HG03064 (cell line): Measurements from ENCODE around the gene AP4M1.

Experiments used
- ATAC-seq: cut with Tn5 transposase; IDR thresholded peaks from one replicate; pipeline ENCODE4 v1.9.1; 2021; ENCODE audit warnings: low read depth; ENCODE audit not compliant: unreplicated experiment

Gene AP4M1

GRCh38 chr7:100101016-100101862, at the start of gene AP4M1, which contains the start of gene MCM7:
TSS of gene AP4M1 (plus strand) at chr7:100101643. CDS start at chr7:100101715, 72 bp downstream.
TSS of gene MCM7 (minus strand) at chr7:100101397. CDS start at chr7:100101294, 103 bp downstream.
- ATAC-seq = peak; percentile 68

GRCh38 chr7:100053215-100053614, 48.2 kb upstream of the AP4M1 start:
- no peak for ATAC-seq

GRCh38 chr7:100057006-100057405, 44.4 kb upstream of the AP4M1 start:
- no peak for ATAC-seq

- ATAC-seq = no peak
Measured at GRCh38 chr7:100059251-100059739, 42.1 kb upstream of the AP4M1 start.

GRCh38 chr7:100061518-100062193, 39.8 kb upstream of the AP4M1 start:
- no peak for ATAC-seq

GRCh38 chr7:100063376-100063775, 38.1 kb upstream of the AP4M1 start:
- ATAC-seq = no peak

GRCh38 chr7:100064162-100064561, 37.3 kb upstream of the AP4M1 start:
- no peak for ATAC-seq

- ATAC-seq = no peak
Measured at GRCh38 chr7:100065452-100066186, 35.8 kb upstream of the AP4M1 start.

- no peak for ATAC-seq
Measured at GRCh38 chr7:100066953-100067352, 34.5 kb upstream of the AP4M1 start.

GRCh38 chr7:100069991-100070390, 31.5 kb upstream of the AP4M1 start:
- no peak for ATAC-seq

- ATAC-seq = no peak
Measured at GRCh38 chr7:100071018-100071723, 30.3 kb upstream of the AP4M1 start.

GRCh38 chr7:100072462-100072861, 29.0 kb upstream of the AP4M1 start:
- ATAC-seq = no peak

GRCh38 chr7:100074841-100075240, 26.6 kb upstream of the AP4M1 start:
- ATAC-seq = no peak

GRCh38 chr7:100075418-100075817, 26.0 kb upstream of the AP4M1 start:
- ATAC-seq = no peak

- no peak for ATAC-seq
Measured at GRCh38 chr7:100077205-100077604, 24.2 kb upstream of the AP4M1 start.

- ATAC-seq = no peak
Measured at GRCh38 chr7:100079024-100079560, 22.4 kb upstream of the AP4M1 start.

GRCh38 chr7:100080907-100081534, 20.4 kb upstream of the AP4M1 start:
- peak; percentile 5 for ATAC-seq

GRCh38 chr7:100081535-100082102, 19.8 kb upstream of the AP4M1 start, which contains the start of gene ZNF3:
TSS of gene ZNF3 (minus strand) at chr7:100081723. CDS start at chr7:100077357, 4,366 bp downstream.
- peak; percentile 75 for ATAC-seq

- no peak for ATAC-seq
Measured at GRCh38 chr7:100082978-100083377, 18.5 kb upstream of the AP4M1 start.
